ENCODE measurements around the gene SPON2.

Gene SPON2

GRCh38 chr4:1208970-1209704 is 36.8 kb upstream of the SPON2 start:
- DNase-seq, result no peak

GRCh38 chr4:1208266-1208961 is 36.0 kb upstream of the SPON2 start:
- DNase-seq, result no peak

GRCh38 chr4:1207603-1208265 is 35.4 kb upstream of the SPON2 start:
- DNase-seq, result no peak

GRCh38 chr4:1207157-1207470 is 34.7 kb upstream of the SPON2 start:
- DNase-seq, result no peak

GRCh38 chr4:1206299-1207156 is 34.1 kb upstream of the SPON2 start:
- no peak for DNase-seq

- no peak for DNase-seq
Observed at GRCh38 chr4:1205586-1206298, 33.4 kb upstream of the SPON2 start.

- no peak for DNase-seq
Observed at GRCh38 chr4:1204828-1205585, 32.6 kb upstream of the SPON2 start.

- no peak for DNase-seq
Observed at GRCh38 chr4:1204286-1204827, 32.0 kb upstream of the SPON2 start.

- DNase-seq, result no peak
Observed at GRCh38 chr4:1203026-1203616, 30.7 kb upstream of the SPON2 start.

- no peak for DNase-seq
Observed at GRCh38 chr4:1202526-1203011, 30.2 kb upstream of the SPON2 start.

- peak; percentile 58 for DNase-seq
Observed at GRCh38 chr4:1201851-1202525, 29.6 kb upstream of the SPON2 start.

- DNase-seq, result no peak
Observed at GRCh38 chr4:1200425-1201035, 28.1 kb upstream of the SPON2 start.

GRCh38 chr4:1199556-1200331 is 27.4 kb upstream of the SPON2 start:
- DNase-seq, result no peak

GRCh38 chr4:1198098-1198844 is 25.9 kb upstream of the SPON2 start:
- DNase-seq, result no peak

GRCh38 chr4:1196421-1197183 is 24.2 kb upstream of the SPON2 start:
- no peak for DNase-seq

- no peak for DNase-seq
Observed at GRCh38 chr4:1195891-1196401, 23.6 kb upstream of the SPON2 start.

- DNase-seq, result no peak
Observed at GRCh38 chr4:1195109-1195671, 22.8 kb upstream of the SPON2 start.

Data from effector CD8-positive, alpha-beta T cell (primary cell).